GM06990 (cell line): ENCODE data around the gene TRIM7.
A peak's percentile ranks its signal among the peaks of the same experiment; 100 is the strongest.

Experiments used
- DNase-seq: peaks from one replicate; pipeline ENCODE4 v3.0.0-alpha.2; 2011; ENCODE audit not compliant: insufficient read length; ENCODE audit errors: extremely low read depth
- H3K27me3 ChIP-seq: replicated peaks from 2 replicates; pipeline ENCODE4 v1.6.0; 2011; ENCODE audit warnings: low read length; ENCODE audit not compliant: control insufficient read depth, insufficient read depth
- H3K36me3 ChIP-seq: 2 replicates; pipeline ENCODE4 v1.5.1; 2011; ENCODE audit warnings: low read length; ENCODE audit not compliant: control insufficient read depth, insufficient read depth
- H3K4me3 ChIP-seq: replicated peaks from 2 replicates; pipeline ENCODE4 v1.5.1; 2011; ENCODE audit warnings: low read depth, mild to moderate bottlenecking, control low read depth, low read length
- TF ChIP-seq, protein P1 (sequence below): IDR thresholded peaks from 2 replicates; pipeline ENCODE4 v1.5.1; 2011; ENCODE audit warnings: low read length, control low read depth, mild to moderate bottlenecking, inconsistent platforms; ENCODE audit not compliant: insufficient read depth, poor library complexity, severe bottlenecking

Gene TRIM7

DNA sequence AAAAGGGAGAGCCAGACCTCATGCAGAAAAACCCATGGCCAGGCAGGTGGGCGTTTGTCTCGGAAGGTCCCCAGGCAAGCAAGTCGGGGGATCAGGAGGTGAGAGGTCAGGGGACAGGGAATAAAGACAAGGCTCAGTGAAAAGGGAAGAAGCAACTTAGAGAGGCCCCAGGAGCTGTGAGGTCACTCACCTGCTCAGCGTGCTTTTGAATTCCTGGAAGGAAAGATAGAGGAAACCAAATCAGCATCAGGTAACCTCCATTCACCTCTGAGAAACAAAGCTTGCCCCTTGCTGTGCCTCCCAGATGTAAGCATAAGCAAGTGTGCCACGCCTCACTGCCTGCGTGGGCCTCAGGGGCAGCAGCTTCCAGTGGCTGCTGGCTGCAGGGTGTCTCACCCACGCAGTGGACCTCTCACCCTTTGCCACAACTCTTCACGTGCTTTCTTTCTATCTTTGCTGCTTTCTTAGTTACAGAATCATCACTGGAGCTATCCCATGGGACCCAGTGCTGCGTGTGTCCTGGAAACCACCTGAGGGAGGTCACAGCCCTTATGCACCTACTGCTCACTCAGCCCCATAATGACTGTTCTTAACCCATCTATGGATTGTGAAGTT is 6.0 kb downstream of the TRIM7 start:
- Histone ChIP-seq H3K36me3 (no peaks in the 10 kb centered on the region), H3K4me3 (no peak overlapping the region), H3K27me3 (no peaks in the 10 kb centered on the region; the same call in none of the 2 replicates)
- TF ChIP-seq, protein P1, sequence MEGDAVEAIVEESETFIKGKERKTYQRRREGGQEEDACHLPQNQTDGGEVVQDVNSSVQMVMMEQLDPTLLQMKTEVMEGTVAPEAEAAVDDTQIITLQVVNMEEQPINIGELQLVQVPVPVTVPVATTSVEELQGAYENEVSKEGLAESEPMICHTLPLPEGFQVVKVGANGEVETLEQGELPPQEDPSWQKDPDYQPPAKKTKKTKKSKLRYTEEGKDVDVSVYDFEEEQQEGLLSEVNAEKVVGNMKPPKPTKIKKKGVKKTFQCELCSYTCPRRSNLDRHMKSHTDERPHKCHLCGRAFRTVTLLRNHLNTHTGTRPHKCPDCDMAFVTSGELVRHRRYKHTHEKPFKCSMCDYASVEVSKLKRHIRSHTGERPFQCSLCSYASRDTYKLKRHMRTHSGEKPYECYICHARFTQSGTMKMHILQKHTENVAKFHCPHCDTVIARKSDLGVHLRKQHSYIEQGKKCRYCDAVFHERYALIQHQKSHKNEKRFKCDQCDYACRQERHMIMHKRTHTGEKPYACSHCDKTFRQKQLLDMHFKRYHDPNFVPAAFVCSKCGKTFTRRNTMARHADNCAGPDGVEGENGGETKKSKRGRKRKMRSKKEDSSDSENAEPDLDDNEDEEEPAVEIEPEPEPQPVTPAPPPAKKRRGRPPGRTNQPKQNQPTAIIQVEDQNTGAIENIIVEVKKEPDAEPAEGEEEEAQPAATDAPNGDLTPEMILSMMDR = no peak
- peak; percentile 59 for DNase-seq

DNA sequence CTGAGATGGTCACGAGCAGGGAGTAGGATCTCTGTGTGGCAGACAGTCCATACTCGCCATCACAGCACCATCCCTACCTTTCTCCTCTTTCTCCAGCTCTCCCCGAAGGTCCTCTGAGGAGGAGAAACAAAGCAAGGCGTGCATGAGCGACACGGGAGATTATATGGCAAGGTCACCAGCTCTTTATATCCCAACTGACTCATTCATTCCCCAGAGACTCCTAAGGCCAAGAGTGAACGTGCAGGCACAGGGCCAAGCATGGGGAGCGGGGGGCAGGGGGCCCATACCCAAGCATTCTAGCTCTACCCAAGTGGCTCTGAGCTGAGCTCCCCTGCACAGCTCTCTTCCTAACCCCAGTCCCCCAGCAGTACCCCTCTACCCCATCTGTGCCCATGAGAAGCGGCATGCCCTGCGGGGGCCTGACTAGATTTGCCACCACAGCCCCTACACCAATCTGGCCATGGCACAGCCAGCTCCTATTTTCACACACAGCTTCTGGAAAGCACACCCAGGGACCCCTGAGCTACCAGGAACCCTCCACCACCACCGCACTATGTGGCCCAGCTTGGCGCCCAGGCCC is 6.8 kb downstream of the TRIM7 start:
- no peak for DNase-seq
- no peak overlapping the region for H3K4me3 ChIP-seq
- TF ChIP-seq, protein P1 = no peak
- H3K27me3 ChIP-seq = no peaks in the 10 kb centered on the region; the same call in 1 of the 2 replicates
- no peaks in the 10 kb centered on the region for H3K36me3 ChIP-seq

DNA sequence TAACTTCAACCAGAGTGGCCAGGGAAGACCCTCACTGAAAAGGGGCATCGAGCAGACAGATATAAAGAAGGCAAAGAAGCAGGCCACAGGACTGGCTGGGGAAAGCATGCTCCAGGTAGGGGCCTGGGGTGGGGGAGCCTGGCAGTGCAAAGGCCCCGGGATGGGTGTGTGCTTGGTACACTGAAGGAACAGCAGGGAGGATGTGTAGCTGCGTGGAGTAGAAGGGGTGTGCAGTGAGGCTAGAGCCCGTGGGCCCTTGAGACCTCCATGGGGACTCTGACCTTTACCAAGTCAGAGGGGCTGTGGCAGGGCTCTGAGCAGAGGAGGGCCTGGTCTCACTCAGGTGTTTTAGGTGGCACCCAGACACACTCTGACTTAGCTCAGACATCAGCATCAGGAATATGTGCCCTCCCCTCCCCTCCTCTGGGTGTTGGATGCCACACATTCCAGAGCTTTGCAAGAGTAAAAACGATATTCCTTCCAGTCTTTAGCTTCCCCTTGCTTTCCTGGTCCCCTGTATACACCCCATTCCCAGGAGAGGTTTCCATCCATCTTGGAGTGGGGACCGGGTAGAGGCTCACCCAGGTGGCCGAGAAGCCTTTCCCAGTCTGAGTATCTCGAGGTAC is 7.6 kb downstream of the TRIM7 start:
- TF ChIP-seq, protein P1 = no peak
- no peaks in the 10 kb centered on the region; the same call in 1 of the 2 replicates for H3K27me3 ChIP-seq
- H3K36me3 ChIP-seq = no peaks in the 10 kb centered on the region
- DNase-seq = no peak
- H3K4me3 ChIP-seq = no peak overlapping the region

DNA sequence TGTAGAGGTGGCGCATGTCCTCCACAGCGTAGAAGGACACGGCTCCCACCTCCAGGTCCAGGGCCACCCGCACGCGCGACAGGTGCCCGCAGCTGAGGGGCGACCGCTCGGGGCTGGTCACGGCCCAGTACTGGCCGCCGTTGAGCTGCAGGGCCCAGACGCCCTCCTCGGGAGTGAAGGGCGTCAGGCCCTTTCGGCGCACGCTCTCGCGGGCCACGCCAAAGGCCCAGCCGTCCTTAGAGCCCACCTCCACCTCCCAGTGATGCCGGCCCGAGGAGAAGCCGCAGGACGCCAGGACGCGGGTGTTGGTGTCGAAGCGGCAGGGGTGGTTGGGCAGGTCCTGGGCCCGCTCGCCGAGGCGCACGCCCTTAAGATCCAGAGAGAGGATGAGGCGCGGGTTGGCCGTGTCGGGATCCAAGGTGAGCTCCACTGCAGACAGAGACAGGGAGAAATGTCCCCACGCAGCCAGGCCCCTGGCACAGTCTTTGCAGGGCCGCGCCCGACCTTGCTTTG is 9.7 kb downstream of the TRIM7 start:
- H3K4me3 ChIP-seq = no peak overlapping the region
- H3K36me3 ChIP-seq = no peaks in the 10 kb centered on the region
- DNase-seq = no peak
- no peaks in the 10 kb centered on the region for H3K27me3 ChIP-seq
- TF ChIP-seq, protein P1 = no peak

DNA sequence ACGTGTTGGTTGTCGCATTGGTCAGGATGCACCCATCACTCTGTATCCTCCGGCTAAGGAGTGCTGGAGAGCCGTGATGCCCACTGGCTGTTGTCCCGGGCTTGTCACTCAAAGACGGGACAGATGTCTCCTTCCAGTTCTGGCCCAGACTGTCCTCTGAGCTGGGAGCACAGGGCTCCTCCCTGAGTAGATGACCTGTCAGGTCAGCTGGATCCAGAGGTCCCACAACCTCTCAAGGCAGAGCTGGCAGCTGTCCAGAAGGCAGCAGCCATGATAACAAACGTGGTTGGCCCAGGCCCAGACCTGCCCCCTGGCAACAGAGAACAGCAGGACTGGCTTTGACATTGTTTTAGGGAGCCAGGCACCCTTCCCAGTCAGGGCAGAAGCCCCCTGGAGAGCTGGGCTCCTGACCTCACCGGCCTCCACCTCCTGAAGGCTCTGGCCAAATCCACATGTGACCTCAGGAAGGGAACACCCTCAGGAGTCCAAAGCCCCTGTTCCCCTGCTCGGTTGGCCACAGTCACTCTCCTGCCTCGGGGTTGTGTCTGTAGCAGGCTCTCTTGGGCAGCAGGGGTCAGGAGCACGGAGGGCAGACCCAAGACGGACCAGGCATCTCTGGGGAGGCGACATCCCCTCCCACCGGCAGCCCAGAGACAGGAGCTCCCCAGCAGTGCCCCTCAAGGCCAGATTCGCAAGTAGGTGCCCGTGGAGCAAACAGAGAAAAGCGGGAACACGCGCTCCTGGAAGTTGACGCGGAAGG is 10.3 kb downstream of the TRIM7 start:
- TF ChIP-seq, protein P1 = no peak
- H3K27me3 ChIP-seq = no peaks in the 10 kb centered on the region
- no peak for DNase-seq
- no peak overlapping the region for H3K4me3 ChIP-seq
- no peaks in the 10 kb centered on the region for H3K36me3 ChIP-seq
